Subcutaneous adipose tissue (tissue), 4 donors: ENCODE data around the gene CLPX. TPM values are rescaled to one million over a fixed set of nuclear protein-coding genes. Genes with fewer than 3 reads are reported as not detected.

ENCODE experiments used
- total RNA-seq, 4 donors: library from RNA; depleted of rRNA; stranded (reverse); fragments of >200 nt; gene quantifications; one replicate each; pipeline ENCODE4 v1.1.0, GENCODE V29; 2016
- TF ChIP-seq, protein P1 (sequence below): fragments of 450-650 bp; IDR thresholded peaks from one replicate; pipeline ENCODE4 v1.5.1; 2016; ENCODE audit warnings: low read depth, mild to moderate bottlenecking, control low read depth, antibody characterized with exemption, moderate library complexity

Gene CLPX
- total RNA-seq, 4 donors from 2014 or later, result 49.6 to 79.5 (median 71.9) TPM

GRCh38 chr15:65204931-65205660 is 20.0 kb upstream of the CLPX start:
- TF ChIP-seq, protein P1, sequence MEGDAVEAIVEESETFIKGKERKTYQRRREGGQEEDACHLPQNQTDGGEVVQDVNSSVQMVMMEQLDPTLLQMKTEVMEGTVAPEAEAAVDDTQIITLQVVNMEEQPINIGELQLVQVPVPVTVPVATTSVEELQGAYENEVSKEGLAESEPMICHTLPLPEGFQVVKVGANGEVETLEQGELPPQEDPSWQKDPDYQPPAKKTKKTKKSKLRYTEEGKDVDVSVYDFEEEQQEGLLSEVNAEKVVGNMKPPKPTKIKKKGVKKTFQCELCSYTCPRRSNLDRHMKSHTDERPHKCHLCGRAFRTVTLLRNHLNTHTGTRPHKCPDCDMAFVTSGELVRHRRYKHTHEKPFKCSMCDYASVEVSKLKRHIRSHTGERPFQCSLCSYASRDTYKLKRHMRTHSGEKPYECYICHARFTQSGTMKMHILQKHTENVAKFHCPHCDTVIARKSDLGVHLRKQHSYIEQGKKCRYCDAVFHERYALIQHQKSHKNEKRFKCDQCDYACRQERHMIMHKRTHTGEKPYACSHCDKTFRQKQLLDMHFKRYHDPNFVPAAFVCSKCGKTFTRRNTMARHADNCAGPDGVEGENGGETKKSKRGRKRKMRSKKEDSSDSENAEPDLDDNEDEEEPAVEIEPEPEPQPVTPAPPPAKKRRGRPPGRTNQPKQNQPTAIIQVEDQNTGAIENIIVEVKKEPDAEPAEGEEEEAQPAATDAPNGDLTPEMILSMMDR, result no peak

DNA sequence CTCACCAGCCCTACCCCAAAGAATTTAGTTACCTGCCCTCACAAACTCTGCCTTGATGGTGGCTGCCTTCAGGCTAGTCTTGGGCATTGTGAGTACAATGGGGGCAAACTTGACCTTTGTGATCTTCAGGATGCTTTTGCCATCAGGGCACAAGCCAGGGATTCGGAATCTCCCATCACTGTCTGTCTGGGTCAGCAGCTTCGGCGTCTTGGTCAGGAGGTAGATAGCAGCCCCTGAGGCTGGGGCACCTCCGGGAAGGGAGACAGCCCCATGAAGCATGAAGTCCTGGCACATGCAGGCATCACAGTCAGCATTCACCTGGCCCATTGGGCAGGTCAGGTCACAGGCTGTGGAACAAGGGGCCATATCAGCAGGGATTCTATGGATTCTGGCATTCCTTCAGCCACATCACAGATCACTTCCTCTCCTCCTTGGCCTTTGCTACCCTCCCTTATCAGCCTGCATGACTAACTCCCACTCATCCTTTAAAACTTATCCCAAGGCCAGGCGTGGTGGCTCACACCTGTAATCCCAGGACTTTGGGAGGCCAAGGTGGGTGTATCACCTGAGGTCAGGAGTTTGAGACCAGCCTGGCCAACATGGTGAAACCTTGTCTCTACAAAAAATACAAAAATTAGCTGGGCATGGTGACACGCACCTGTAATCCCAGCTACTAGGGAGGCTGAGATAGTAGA is 19.2 kb upstream of the CLPX start:
- TF ChIP-seq, protein P1, result no peak

GRCh38 chr15:65201918-65202317 is 16.8 kb upstream of the CLPX start:
- TF ChIP-seq, protein P1, result no peak

- TF ChIP-seq, protein P1, result no peak
Measured at GRCh38 chr15:65198571-65198970, 13.4 kb upstream of the CLPX start.

DNA sequence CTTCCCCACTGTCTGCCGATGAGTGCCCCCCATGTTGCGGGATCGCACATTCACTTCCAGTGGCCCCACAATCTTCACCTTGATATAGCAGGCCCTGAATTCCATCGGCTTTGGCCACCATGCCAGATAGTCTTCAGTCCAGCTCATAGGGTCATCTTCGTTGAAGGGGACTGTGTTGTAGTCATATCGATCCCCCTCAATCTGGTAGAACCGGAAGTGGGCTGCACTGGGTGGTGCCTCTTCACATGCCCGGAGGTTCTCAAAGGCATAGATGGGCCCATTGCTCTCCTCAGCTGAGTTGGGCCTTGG is 12.1 kb upstream of the CLPX start:
- TF ChIP-seq, protein P1, result no peak

- TF ChIP-seq, protein P1, result no peak
Measured at GRCh38 chr15:65196637-65197336, 11.6 kb upstream of the CLPX start.

GRCh38 chr15:65195548-65195923 is 10.4 kb upstream of the CLPX start:
- TF ChIP-seq, protein P1, result no peak
